Measurements from ENCODE around the gene LETM1. TPM values are rescaled to one million over a fixed set of nuclear protein-coding genes. Genes with fewer than 3 reads are reported as not detected.

LETM1 gene
- total and polyA plus RNA-seq, 2 of the 13 experiments (the other 11 are each of a cell fraction or from before 2014, with no cell fraction given): 9.7 to 41.6 TPM

DNA sequence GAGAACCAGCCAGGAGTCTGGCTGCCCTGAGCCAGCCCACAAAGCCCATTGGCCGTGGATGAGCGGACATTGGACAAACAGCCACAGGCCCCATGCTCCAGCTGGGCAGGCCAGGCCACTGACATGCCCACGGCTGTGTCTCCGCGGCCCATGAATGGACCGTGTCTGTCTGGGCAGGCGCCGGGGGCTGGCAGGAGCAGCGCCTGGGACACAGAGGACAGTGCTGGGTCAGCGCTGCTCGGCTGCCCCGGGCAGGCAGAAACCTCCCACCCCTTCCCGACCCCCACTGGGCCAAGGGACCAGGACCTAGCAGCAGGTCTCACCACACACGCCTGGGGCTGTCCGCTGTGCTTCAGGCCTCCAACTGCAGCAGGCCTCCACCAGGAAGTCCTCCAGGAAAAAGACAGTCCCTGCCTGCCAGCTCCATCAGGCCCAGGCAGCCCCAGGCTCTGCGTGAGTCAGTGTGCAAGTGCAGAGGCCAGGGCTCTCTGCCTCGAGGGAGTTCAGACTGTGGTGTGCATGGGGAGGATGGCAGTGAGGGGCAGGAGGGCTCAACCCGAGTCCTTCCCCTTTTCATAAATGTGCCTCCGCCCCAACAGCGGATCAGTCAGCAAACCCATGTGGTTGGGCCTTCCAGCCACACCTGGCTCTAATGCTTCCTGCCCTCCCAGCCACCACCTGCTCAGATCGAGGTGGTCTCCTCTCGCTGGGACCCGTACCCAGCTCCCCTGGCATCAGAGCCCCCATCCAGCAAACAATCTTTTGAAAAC lies 80.0 kb downstream of the LETM1 start (continued):
- TF ChIP-seq ZNF850 (CRISPR knock-in tag; conservative IDR thresholded peaks at IDR 0.05): no peak
- no peak for TF ChIP-seq MYPOP (CRISPR knock-in tag; IDR thresholded peaks at IDR 0.05)
- TF ChIP-seq ZNF274 (CRISPR knock-in tag; IDR thresholded peaks at IDR 0.05): peak; percentile 46; the same call in 1 of the 2 replicates
- peak; percentile 41; the same call in 1 of the 2 replicates for TF ChIP-seq ZBTB38 (CRISPR knock-in tag; IDR thresholded peaks at IDR 0.05)
- TF ChIP-seq SMAD3 (CRISPR knock-in tag; IDR thresholded peaks at IDR 0.05): no peak
- peak; percentile 47; the same call in 1 of the 2 replicates for TF ChIP-seq ZNF501 (CRISPR knock-in tag; IDR thresholded peaks at IDR 0.05)
- no peak for TF ChIP-seq KAT7 (CRISPR knock-in tag; IDR thresholded peaks at IDR 0.05; ENCODE audit: borderline replicate concordance)
- TF ChIP-seq DNMT3B (CRISPR knock-in tag; conservative IDR thresholded peaks at IDR 0.05): no peak
- TF ChIP-seq ELF1 (CRISPR knock-in tag; IDR thresholded peaks at IDR 0.05): peak; percentile 46
- no peak; the same call in 1 of the 2 replicates for TF ChIP-seq ZBTB42 (CRISPR knock-in tag; IDR thresholded peaks at IDR 0.05)
- no peak for TF ChIP-seq SOX13 (IDR thresholded peaks at IDR 0.05)
- no peak for TF ChIP-seq SOX13 (CRISPR knock-in tag; conservative IDR thresholded peaks at IDR 0.05 in 1 of 2, IDR thresholded peaks at IDR 0.05 in 1 of 2)
- TF ChIP-seq ZNF761 (CRISPR knock-in tag; conservative IDR thresholded peaks at IDR 0.05): no peak
- no peak for TF ChIP-seq GTF3A (CRISPR knock-in tag; conservative IDR thresholded peaks at IDR 0.05)
- TF ChIP-seq BRCA1 (CRISPR knock-in tag; IDR thresholded peaks at IDR 0.05): no peak
- TF ChIP-seq ZNF768 (CRISPR knock-in tag; IDR thresholded peaks at IDR 0.05): peak; percentile 73; the same call in 1 of the 2 replicates
- TF ChIP-seq RFX5 (IDR thresholded peaks at IDR 0.05; ENCODE audit: low read depth, low read length): no peak
- TF ChIP-seq ZNF451 (CRISPR knock-in tag; IDR thresholded peaks at IDR 0.05): no peak
- TF ChIP-seq ZBTB21 (CRISPR knock-in tag; IDR thresholded peaks at IDR 0.05): no peak
- no peak for TF ChIP-seq ZNF773 (CRISPR knock-in tag; IDR thresholded peaks at IDR 0.05; ENCODE audit: borderline replicate concordance)
- TF ChIP-seq PCBP2 (optimal IDR thresholded peaks at IDR 0.05; ENCODE audit: low read depth, low read length, poor library complexity, severe bottlenecking): no peak
- no peak for TF ChIP-seq ZNF510 (CRISPR knock-in tag; IDR thresholded peaks at IDR 0.05; ENCODE audit: low read depth)
- TF ChIP-seq DR1 (CRISPR knock-in tag; IDR thresholded peaks at IDR 0.05): peak; percentile 55; the same call in 1 of the 2 replicates
- TF ChIP-seq MEIS2 (CRISPR knock-in tag; IDR thresholded peaks at IDR 0.05): no peak
- TF ChIP-seq ZNF430 (CRISPR knock-in tag; IDR thresholded peaks at IDR 0.05): no peak
- TF ChIP-seq ZNF143 (CRISPR knock-in tag; IDR thresholded peaks at IDR 0.05): no peak
- no peak for TF ChIP-seq ZSCAN25 (CRISPR knock-in tag; IDR thresholded peaks at IDR 0.05)
- 0 out of 2 replicates have a peak, but pooled peaks have one; percentile 2 for TF ChIP-seq KLF15 (CRISPR knock-in tag; IDR thresholded peaks at IDR 0.05; ENCODE audit: borderline replicate concordance)
- 0 out of 2 replicates have a peak, but pooled peaks have one; percentile 8 for TF ChIP-seq RARA (CRISPR knock-in tag; IDR thresholded peaks at IDR 0.05)
- TF ChIP-seq XRCC5 (optimal IDR thresholded peaks at IDR 0.05; ENCODE audit: low read length): peak; percentile 56
- TF ChIP-seq PBX3 (CRISPR knock-in tag; IDR thresholded peaks at IDR 0.05; ENCODE audit: borderline replicate concordance): no peak
- TF ChIP-seq PAX8 (CRISPR knock-in tag; IDR thresholded peaks at IDR 0.05; ENCODE audit: borderline replicate concordance): no peak
